Heart right ventricle (tissue), 16 donors: ENCODE data around the gene VAC14. TPM values are rescaled to one million over a fixed set of nuclear protein-coding genes. Genes with fewer than 3 reads are reported as not detected.

Source experiments
- ATAC-seq, 8 donors: fragments of 200-7000 bp; cut with Tn5 transposase; one replicate each; pipeline ENCODE4 v1.9.1; 2020; ENCODE audit warnings: mild to moderate bottlenecking in 8 of 8, moderate library complexity in 8 of 8, moderate number of reproducible peaks in 1 of 8
- DNase-seq, 2 donors: peaks; one replicate each; pipeline ENCODE4 v3.0.0-alpha.2; 2020
- H3K27ac ChIP-seq, 10 donors: fragments of 200-600 bp; sonication (generic) in 2 of 10; one replicate each; pipeline versions ENCODE4 v1.5.0 to v1.8.0; 2020 to 2022; ENCODE audit warnings: mild to moderate bottlenecking in 3 of 10
- H3K27me3 ChIP-seq, 7 donors: fragments of 200-600 bp; one replicate each; pipeline ENCODE4 v1.8.0; 2021 to 2022; ENCODE audit warnings: mild to moderate bottlenecking in 2 of 7
- H3K36me3 ChIP-seq, 9 donors: fragments of 200-600 bp; sonication (generic) in 1 of 9; one replicate each; pipeline versions ENCODE4 v1.5.0 to v1.8.0; 2020 to 2022; ENCODE audit warnings: mild to moderate bottlenecking in 2 of 9
- H3K4me1 ChIP-seq, 9 donors: fragments of 200-600 bp; sonication (generic) in 1 of 9; one replicate each; pipeline versions ENCODE4 v1.5.0 to v1.8.0; 2020 to 2022; ENCODE audit warnings: mild to moderate bottlenecking in 4 of 9
- H3K4me3 ChIP-seq, 10 donors: fragments of 200-600 bp; sonication (generic) in 2 of 10; one replicate each; pipeline versions ENCODE4 v1.5.0 to v1.8.0; 2020 to 2022; ENCODE audit warnings: mild to moderate bottlenecking in 7 of 10, moderate library complexity in 2 of 10
- H3K9me3 ChIP-seq, 11 donors: fragments of 200-600 bp in 10 of 11; sonication (generic) in 2 of 11; one replicate each; pipeline versions ENCODE4 v1.5.0 to v1.8.0; 2013 to 2022; ENCODE audit warnings: mild to moderate bottlenecking in 2 of 11, control low read depth in 1 of 11, moderate library complexity in 1 of 11
- WGBS, 2 donors: extraction: QIAGEN DNeasy Blood & Tissue Kit; methylation state at CpG; one replicate each; pipeline ENCODE4 v1.1.7; 2013; ENCODE audit warnings: inconsistent platforms in 1 of 2; 5-methylcytosine and 5-hydroxymethylcytosine counted together
- intact Hi-C, 10 donors: fragments of 100-400 bp; cut with DNase I; formaldehyde crosslinking; loops; one replicate each; pipeline versions ENCODE4 v1.11.1 to v1.14.2; 2022
- polyA plus RNA-seq, 2 donors: library from polyadenylated mRNA; stranded (reverse); fragments of 200-250 nt; gene quantifications; one replicate each; pipeline ENCODE4 v1.2.3, GENCODE V29; 2013
- total RNA-seq, 10 donors: library from RNA; stranded (reverse); fragmentation: NEBNext Ultra II Directional in 3 of 10; extraction: Animal tissue kit (Norgen Biotek cat#: 25700) in 3 of 10; gene quantifications; one replicate each; pipeline versions ENCODE4 v1.2.1 to v1.2.4, GENCODE V29; 2021 to 2023
- TF ChIP-seq, protein P1 (sequence below), 9 donors: fragments of 200-600 bp; sonication (generic) in 2 of 9; IDR thresholded peaks; one replicate each; pipeline versions ENCODE4 v1.5.0 to v1.8.0; 2021 to 2022; ENCODE audit warnings: antibody characterized with exemption in 9 of 9, mild to moderate bottlenecking in 5 of 9, moderate library complexity in 1 of 9
- donor health status: Arrhythmogenic right ventricular cardiomyopathy.
- donor health status: ischemic (EF 13 %, LVEDD 7.1; RV severe dilation, severe dysfunction).
- donor health status: healthy with polysubstance abuse.
- donor health status: DM: no; HTN: yes; CAD: no.
- donor health status: DM: no; HTN: no; CAD: no.
- donor health status: ischemic (EF 25% LVEDD 6.9; RV normal size, moderate dysfunction).
- donor health status: ischemic (EF 25% LVEDD 5.7; RV mildly dilated, moderate dysfunction).
- donor health status: healthy.
- donor health status: DM: yes; HTN: yes; CAD: no.
- donor health status: Ischemic cardiomyopathy.
- donor health status: ischemic (EF 35%, LVEDD 5.7; RV mildly dilated, moderate dysfunction).
- donor health status: nonischemic (EF 11% LVEDD 7.7; RV severe dilation, severe dysfunction).
- donor health status: DM: yes; HTN: yes; CAD: no.
- donor health status: PGD.
- donor health status: ischemic (EF 29% LVEDD 5.4; RV normal size, mild dysfunction).
- donor health status: nonischemic (EF 23%, LVEDD 6.1; RV moderate dilation, normal function).

VAC14 gene
- total and polyA plus RNA-seq, 12 donors = 19.2 to 43.7 (median 23.2) TPM

- Histone ChIP-seq H3K27ac (no peak overlapping the region), H3K9me3 (no peaks in the 10 kb centered on the region), H3K4me1 (peaks cover 5 to 46% (median 25%) of the 10 kb centered on the region in 9 donors), H3K36me3 (peaks cover 0 to 6% (median 0%) of the 10 kb centered on the region in 9 donors), H3K4me3 (no peak overlapping the region), H3K27me3 (no peaks in the 10 kb centered on the region)
- DNase-seq (no peak), ATAC-seq (no peak)
- TF ChIP-seq, protein P1, sequence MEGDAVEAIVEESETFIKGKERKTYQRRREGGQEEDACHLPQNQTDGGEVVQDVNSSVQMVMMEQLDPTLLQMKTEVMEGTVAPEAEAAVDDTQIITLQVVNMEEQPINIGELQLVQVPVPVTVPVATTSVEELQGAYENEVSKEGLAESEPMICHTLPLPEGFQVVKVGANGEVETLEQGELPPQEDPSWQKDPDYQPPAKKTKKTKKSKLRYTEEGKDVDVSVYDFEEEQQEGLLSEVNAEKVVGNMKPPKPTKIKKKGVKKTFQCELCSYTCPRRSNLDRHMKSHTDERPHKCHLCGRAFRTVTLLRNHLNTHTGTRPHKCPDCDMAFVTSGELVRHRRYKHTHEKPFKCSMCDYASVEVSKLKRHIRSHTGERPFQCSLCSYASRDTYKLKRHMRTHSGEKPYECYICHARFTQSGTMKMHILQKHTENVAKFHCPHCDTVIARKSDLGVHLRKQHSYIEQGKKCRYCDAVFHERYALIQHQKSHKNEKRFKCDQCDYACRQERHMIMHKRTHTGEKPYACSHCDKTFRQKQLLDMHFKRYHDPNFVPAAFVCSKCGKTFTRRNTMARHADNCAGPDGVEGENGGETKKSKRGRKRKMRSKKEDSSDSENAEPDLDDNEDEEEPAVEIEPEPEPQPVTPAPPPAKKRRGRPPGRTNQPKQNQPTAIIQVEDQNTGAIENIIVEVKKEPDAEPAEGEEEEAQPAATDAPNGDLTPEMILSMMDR (IDR thresholded peaks at IDR 0.05) = no peak
- intact Hi-C loops = no loop called here
- WGBS, 2 donors = 61 to 67% methylated on average over 7 of the region's 7 CpGs
Observed at GRCh38 chr16:70709942-70710341, 91.0 kb downstream of the VAC14 start.

GRCh38 chr16:70709457-70709856, 91.5 kb downstream of the VAC14 start:
- intact Hi-C loops = no loop called here
- TF ChIP-seq, protein P1 (IDR thresholded peaks at IDR 0.05) = no peak
- H3K4me3 ChIP-seq = no peak overlapping the region
- no peak for ATAC-seq
- peaks cover 0 to 6% (median 0%) of the 10 kb centered on the region in 9 donors for H3K36me3 ChIP-seq
- H3K4me1 ChIP-seq = peaks cover under 1 to 41% (median 20%) of the 10 kb centered on the region in 9 donors
- no peak for DNase-seq
- H3K9me3 ChIP-seq = no peaks in the 10 kb centered on the region
- H3K27me3 ChIP-seq = no peaks in the 10 kb centered on the region
- 84 to 86% methylated on average over 5 of the region's 5 CpGs for WGBS, 2 donors
- H3K27ac ChIP-seq = no peak overlapping the region

DNA sequence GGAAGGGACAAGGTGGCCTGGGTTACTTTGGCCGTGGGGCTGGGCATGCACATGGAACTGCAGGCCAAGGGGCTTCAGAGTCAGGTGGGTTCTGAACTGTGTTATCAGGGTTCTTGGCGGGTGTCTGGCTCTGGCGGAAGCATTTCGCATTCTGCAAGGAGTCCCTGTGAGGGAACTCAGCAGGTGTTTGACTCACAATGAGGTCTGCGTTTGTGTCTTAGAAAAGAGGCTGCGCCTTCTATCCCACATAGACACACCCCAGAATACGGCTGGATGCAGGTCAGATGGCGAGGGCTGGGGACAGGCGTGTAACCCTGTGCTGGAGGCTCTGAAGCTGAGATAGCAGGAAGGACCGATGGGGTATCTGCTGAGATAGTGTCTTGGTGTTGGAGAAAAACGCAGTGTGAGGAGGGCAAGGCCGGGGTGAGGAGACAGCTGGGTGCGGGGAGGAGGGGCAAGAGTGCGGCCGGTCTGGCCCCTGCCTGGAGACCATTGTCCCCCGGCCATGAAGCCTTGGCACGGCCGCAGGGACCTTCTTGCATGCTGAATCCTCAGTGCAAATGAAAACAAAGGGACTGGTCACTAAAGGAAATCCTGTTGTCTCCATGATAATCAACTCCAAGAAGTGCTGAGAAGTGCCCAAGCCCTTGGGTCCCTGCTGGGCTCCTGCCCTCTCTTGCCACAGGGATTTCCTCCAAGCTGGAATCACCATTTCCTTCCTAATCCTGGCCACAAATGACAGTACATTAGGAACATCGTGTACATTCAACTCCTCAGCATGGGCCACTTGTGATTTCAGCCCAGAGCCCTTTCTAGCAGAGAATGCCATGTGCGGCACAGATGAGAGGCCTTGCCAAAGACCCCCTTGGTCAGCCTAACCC, 92.4 kb downstream of the VAC14 start:
- H3K27me3 ChIP-seq = no peaks in the 10 kb centered on the region
- H3K27ac ChIP-seq = no peak overlapping the region
- peaks cover 4 to 42% (median 23%) of the 10 kb centered on the region in 9 donors for H3K4me1 ChIP-seq
- ATAC-seq (no peak), DNase-seq (no peak)
- TF ChIP-seq, protein P1 (IDR thresholded peaks at IDR 0.05) = no peak
- H3K4me3 ChIP-seq = no peak overlapping the region
- WGBS, 2 donors = 82% methylated on average over 20 of the region's 20 CpGs
- intact Hi-C loops = no loop called here
- H3K36me3 ChIP-seq = peaks cover 0 to 6% (median 0%) of the 10 kb centered on the region in 9 donors
- no peaks in the 10 kb centered on the region for H3K9me3 ChIP-seq

DNA sequence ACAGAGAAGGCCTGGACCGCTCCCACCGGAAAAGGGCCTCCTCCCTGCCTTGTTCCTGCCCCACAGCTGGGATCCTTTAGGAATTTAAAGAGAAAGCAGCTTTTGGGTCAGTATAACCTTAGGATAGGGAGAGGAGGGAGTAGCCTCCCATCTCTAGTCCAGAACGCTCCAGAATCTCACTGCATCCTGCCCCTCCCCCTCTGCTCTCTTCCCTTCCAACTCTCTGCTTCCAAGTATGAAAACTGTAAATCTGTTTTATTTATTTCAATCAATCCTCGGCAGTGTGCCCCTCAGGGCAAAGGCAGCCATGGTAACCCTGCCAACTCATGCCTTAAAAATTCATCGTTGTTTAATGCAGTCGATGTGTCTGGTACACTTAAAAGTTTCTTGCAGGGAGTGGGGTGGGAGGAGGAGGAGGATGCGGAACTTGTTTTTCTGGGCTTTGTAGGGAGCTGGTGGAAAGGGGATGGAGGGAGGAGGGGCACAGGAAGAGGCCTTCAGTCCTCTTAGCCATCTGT, 94.0 kb downstream of the VAC14 start:
- Histone ChIP-seq H3K36me3 (peaks cover 0 to 6% (median 0%) of the 10 kb centered on the region in 9 donors), H3K27me3 (no peaks in the 10 kb centered on the region), H3K27ac (peak overlapping the region in 7 of 10 donors; percentile 21 to 56 (median 41)), H3K4me3 (peak overlapping the region in 1 of 10 donors; percentile 6), H3K9me3 (no peaks in the 10 kb centered on the region), H3K4me1 (peaks cover 18 to 57% (median 33%) of the 10 kb centered on the region in 9 donors)
- DNase-seq (no peak), ATAC-seq (peak in 4 of 8 donors; percentile 7 to 48 (median 28))
- WGBS, 2 donors = 35 to 49% methylated on average over 7 of the region's 7 CpGs
- intact Hi-C loops = no loop called here
- TF ChIP-seq, protein P1 (IDR thresholded peaks at IDR 0.05) = no peak
